Uterus (tissue), 4 donors: ENCODE results near the gene RFX2. TPM values are rescaled to one million over a fixed set of nuclear protein-coding genes. Genes with fewer than 3 reads are reported as not detected.

Source experiments
- DNase-seq, 2 donors: peaks; one replicate each; pipeline ENCODE4 v3.0.0-alpha.2; 2019 to 2020
- H3K27ac ChIP-seq, 2 donors: fragments of 200-600 bp; sonication (generic); 1 replicate in 1 of 2; 2 replicates in 1 of 2; pipeline ENCODE4 v1.5.1; 2016 to 2018
- H3K27me3 ChIP-seq, 2 donors: fragments of 200-600 bp; sonication (generic); one replicate each; pipeline ENCODE4 v1.5.1; 2018 to 2019; ENCODE audit warnings: control low read depth in 1 of 2
- H3K36me3 ChIP-seq, 2 donors: fragments of 200-600 bp; sonication (generic); one replicate each; pipeline ENCODE4 v1.5.1; 2019; ENCODE audit warnings: control low read depth in 1 of 2
- H3K4me1 ChIP-seq, 2 donors: fragments of 200-600 bp; sonication (generic); one replicate each; pipeline ENCODE4 v1.5.1; 2018 to 2019; ENCODE audit warnings: control low read depth in 1 of 2
- H3K4me3 ChIP-seq, 2 donors: fragments of 200-600 bp; sonication (generic); 1 replicate in 1 of 2; 2 replicates in 1 of 2; pipeline ENCODE4 v1.5.1; 2018 to 2019; ENCODE audit warnings: mild to moderate bottlenecking in 1 of 2
- H3K9me3 ChIP-seq, 2 donors: fragments of 200-600 bp; sonication (generic); one replicate each; pipeline ENCODE4 v1.5.1; 2019; ENCODE audit warnings: control low read depth in 1 of 2
- POLR2A ChIP-seq, 2 donors: fragments of 450-650 bp; IDR thresholded peaks; one replicate each; pipeline ENCODE4 v1.6.1; 2016; ENCODE audit warnings: antibody characterized with exemption in 2 of 2, mild to moderate bottlenecking in 1 of 2, moderate library complexity in 1 of 2
- intact Hi-C: fragments of 100-400 bp; cut with DNase I; formaldehyde crosslinking; loops from one replicate; pipeline ENCODE4 v1.15.1; 2023; ENCODE audit warnings: low total_unique reads
- total RNA-seq, 4 donors: library from RNA; depleted of rRNA in 3 of 4; stranded (reverse); fragments of >200 nt in 3 of 4; gene quantifications; one replicate each; pipeline versions ENCODE4 v1.1.0 to v1.2.4, GENCODE V29; 2014 to 2023
- TF ChIP-seq, protein P1 (sequence below), 4 experiments: fragments of 200-600 bp in 2 of 4; fragments of 450-650 bp in 2 of 4; sonication (generic) in 2 of 4; IDR thresholded peaks; one replicate each; pipeline ENCODE4 v1.5.1; 2016 to 2019; ENCODE audit warnings: antibody characterized with exemption in 4 of 4, mild to moderate bottlenecking in 2 of 4, moderate library complexity in 1 of 4
- donor health status: DM: yes; HTN: yes; CAD: no.

The RFX2 gene
- total RNA-seq, 4 donors from 2014 or later = 10.5 to 77.9 (median 22.8) TPM

DNA sequence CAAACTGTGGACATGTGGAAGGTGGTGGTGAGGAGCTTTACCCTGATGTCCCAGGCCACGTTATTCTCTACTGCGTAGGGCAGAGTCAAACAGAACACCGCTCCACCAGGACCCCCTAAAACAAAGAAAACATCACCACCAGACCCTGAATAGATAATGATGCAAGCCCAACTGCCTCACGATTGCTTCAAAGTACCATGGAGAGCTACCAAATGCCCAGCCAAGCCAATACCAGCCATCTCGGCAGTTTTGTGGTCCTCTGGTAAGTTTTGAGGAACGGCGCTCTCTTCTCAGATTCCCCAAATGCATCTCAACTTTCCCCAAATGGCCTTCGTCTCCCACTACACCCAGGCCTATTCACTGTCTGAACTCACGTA, 138.0 kb downstream of the RFX2 start:
- DNase-seq = no peak
- H3K4me3 ChIP-seq = no peak overlapping the region
- H3K36me3 ChIP-seq = no peaks in the 10 kb centered on the region
- intact Hi-C loops = no loop called here
- H3K27me3 ChIP-seq = no peaks in the 10 kb centered on the region
- H3K9me3 ChIP-seq = no peaks in the 10 kb centered on the region
- peaks cover 10 to 14% of the 10 kb centered on the region in 2 donors for H3K4me1 ChIP-seq
- TF ChIP-seq POLR2A (IDR thresholded peaks at IDR 0.05) = no peak
- TF ChIP-seq, protein P1, sequence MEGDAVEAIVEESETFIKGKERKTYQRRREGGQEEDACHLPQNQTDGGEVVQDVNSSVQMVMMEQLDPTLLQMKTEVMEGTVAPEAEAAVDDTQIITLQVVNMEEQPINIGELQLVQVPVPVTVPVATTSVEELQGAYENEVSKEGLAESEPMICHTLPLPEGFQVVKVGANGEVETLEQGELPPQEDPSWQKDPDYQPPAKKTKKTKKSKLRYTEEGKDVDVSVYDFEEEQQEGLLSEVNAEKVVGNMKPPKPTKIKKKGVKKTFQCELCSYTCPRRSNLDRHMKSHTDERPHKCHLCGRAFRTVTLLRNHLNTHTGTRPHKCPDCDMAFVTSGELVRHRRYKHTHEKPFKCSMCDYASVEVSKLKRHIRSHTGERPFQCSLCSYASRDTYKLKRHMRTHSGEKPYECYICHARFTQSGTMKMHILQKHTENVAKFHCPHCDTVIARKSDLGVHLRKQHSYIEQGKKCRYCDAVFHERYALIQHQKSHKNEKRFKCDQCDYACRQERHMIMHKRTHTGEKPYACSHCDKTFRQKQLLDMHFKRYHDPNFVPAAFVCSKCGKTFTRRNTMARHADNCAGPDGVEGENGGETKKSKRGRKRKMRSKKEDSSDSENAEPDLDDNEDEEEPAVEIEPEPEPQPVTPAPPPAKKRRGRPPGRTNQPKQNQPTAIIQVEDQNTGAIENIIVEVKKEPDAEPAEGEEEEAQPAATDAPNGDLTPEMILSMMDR (IDR thresholded peaks at IDR 0.05) = no peak
- no peak overlapping the region for H3K27ac ChIP-seq

DNA sequence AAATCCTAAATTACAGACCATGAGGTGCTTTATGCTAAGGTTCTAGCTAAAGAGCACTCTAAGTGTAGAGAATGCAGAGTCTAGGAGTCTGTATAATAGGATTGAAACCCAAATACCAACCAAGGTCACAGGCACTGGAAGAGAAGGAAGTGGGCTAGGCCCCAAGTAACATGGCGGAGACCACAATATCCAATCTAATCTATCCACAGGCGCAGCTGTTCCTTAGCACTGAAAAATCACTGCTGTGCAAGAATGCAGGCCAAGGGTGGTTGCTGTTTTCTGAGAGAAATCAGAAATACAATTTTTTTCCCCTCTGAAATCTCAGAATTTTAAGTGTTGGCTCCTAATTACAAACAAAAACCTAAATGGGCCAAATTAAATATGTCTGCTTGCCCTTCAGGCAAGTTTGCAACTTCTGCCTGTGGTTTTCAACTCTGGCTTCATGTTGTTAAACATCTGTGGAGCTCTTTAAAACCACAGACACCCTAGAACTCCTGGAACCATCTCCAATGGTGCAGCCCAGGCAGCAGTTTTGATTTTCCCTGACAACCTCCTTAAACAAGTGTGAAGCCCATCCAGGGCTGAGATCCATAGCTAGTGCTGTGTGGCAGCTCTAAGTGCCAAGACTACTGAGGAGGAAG, 138.5 kb downstream of the RFX2 start:
- intact Hi-C loops = no loop called here
- no peaks in the 10 kb centered on the region for H3K27me3 ChIP-seq
- no peak overlapping the region for H3K27ac ChIP-seq
- no peaks in the 10 kb centered on the region for H3K9me3 ChIP-seq
- no peak overlapping the region for H3K4me3 ChIP-seq
- peaks cover 10 to 14% of the 10 kb centered on the region in 2 donors for H3K4me1 ChIP-seq
- DNase-seq = no peak
- TF ChIP-seq, protein P1 (IDR thresholded peaks at IDR 0.05) = no peak
- no peak for TF ChIP-seq POLR2A (IDR thresholded peaks at IDR 0.05)
- no peaks in the 10 kb centered on the region for H3K36me3 ChIP-seq

DNA sequence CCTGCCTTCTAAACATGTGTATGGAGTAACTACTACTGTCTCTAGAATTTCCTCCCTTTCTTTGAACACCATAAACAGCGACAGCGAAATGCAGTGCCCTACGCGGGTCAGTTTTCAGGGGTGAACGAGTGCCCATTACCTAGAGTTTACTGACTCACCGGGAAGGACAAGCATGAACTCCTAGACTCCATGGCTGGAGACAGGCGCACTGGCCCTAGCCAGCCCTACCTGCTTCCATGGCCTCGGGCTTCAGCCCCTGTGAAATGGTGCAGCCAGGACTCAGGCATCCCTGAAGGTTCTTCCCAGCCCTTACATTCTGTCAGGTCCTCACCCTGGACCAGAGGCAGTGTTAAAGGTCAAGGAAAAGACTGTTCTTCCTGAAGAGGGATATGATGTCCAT, 140.8 kb downstream of the RFX2 start:
- no peak overlapping the region for H3K4me3 ChIP-seq
- H3K4me1 ChIP-seq = peaks cover 0 to 7% of the 10 kb centered on the region in 2 donors
- H3K27me3 ChIP-seq = no peaks in the 10 kb centered on the region
- intact Hi-C loops = no loop called here
- no peaks in the 10 kb centered on the region for H3K9me3 ChIP-seq
- no peak for TF ChIP-seq POLR2A (IDR thresholded peaks at IDR 0.05)
- TF ChIP-seq, protein P1 (IDR thresholded peaks at IDR 0.05) = no peak
- DNase-seq = no peak
- no peaks in the 10 kb centered on the region for H3K36me3 ChIP-seq
- H3K27ac ChIP-seq = peak overlapping the region in 1 of 2 donors; percentile 65

DNA sequence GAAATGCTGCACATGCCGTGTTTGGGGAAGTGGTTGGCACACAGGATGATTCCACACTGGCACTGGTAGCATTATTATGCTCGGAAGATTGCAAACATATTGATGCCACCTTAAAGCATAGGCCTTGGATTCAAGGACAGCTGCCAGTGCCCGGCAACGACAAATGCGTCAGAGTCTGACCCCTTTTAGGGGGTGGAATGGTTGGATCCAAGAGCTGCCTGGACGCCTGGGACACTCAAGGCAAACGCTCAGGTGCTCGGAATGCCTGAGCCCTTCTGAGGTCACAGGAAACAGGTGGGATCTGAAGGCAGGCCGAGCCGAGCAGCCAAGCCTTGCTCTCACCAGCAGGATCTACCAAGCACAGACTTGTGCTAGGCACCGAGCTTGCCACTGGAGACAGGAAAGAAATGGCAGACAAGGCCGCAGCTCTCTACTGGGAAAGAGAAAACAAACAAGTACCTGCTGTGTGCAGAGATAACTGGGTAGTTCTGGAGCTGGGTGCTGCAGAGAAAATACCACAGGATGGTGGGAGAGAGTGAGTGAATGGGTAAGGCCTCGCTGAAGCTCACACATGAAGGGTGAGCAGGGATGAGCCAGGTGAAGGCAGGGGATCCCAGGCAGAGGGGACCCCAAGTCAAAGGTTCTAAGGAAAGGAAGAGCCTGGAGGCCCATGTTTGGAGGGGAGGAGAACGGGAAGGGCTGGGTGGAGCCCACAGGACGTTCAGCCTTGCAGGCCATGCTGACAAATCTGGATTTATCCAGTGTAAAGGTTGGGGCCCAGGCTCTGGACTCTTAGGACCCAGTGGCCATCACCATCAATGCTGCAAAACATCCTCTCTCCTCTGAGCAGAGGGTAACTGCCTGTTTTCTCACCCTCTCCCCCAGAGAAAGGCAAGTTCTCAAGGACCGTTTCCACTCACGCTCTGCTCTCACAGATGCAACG, 141.6 kb downstream of the RFX2 start:
- peak overlapping the region; percentile 7 to 65 for H3K27ac ChIP-seq

More for the DNA sequence above, 141.6 kb downstream of the RFX2 start:
- no peaks in the 10 kb centered on the region for H3K9me3 ChIP-seq
- H3K4me1 ChIP-seq = peaks cover 0 to 7% of the 10 kb centered on the region in 2 donors
- H3K36me3 ChIP-seq = no peaks in the 10 kb centered on the region
- intact Hi-C loops = no loop called here
- no peak for TF ChIP-seq POLR2A (IDR thresholded peaks at IDR 0.05)
- TF ChIP-seq, protein P1 (IDR thresholded peaks at IDR 0.05) = no peak
- no peak overlapping the region for H3K4me3 ChIP-seq
- no peaks in the 10 kb centered on the region for H3K27me3 ChIP-seq
- DNase-seq = no peak
